Naive thymus-derived CD4-positive, alpha-beta T cell (primary cell): ENCODE results near the gene SCD5. TPM values are rescaled to one million over a fixed set of nuclear protein-coding genes. Genes with fewer than 3 reads are reported as not detected.
A peak's percentile ranks its signal among the peaks of the same experiment; 100 is the strongest.
"Not testable (repeated sequence)": the region's sequence is repeated elsewhere in the genome, so short reads cannot be mapped to it uniquely, and the experiment has no call there.

Experiments
- ATAC-seq: fragments of 150-1000 bp; cut with Tn5 transposase; 2 replicates; pipeline ENCODE4 v1.10.0; 2021; ENCODE audit warnings: mild to moderate bottlenecking, moderate library complexity
- CTCF ChIA-PET: fragments of 350-600 bp; sonication (Branson Sonifier 250); formaldehyde crosslinking; loops from one replicate; lab custom pipeline; 2021; ENCODE audit warnings: antibody characterized with exemption; lab: Charles Lee
- POLR2A ChIA-PET: fragments of 350-600 bp; sonication (Branson Sonifier 250); formaldehyde crosslinking; loops from one replicate; lab custom pipeline; 2021; ENCODE audit warnings: antibody characterized with exemption, inconsistent platforms; lab: Charles Lee
- DNase-seq, 9 donors: peaks; one replicate each; pipeline versions ENCODE4 v3.0.0 to v3.0.0-alpha.2; 2020 to 2022; ENCODE audit warnings: mixed read lengths in 1 of 9
- H3K27ac ChIP-seq: one replicate; pipeline ENCODE4 v1.7.0; 2013; ENCODE audit warnings: mild to moderate bottlenecking, low read depth, low read length, moderate library complexity
- H3K27me3 ChIP-seq, 2 donors: one replicate each; pipeline ENCODE4 v1.7.0; 2013; ENCODE audit warnings: low read length in 2 of 2, mild to moderate bottlenecking in 2 of 2, moderate library complexity in 2 of 2; ENCODE audit not compliant: control insufficient read depth in 2 of 2, insufficient read depth in 2 of 2
- H3K36me3 ChIP-seq, 3 experiments: 1 replicate in 2 of 3; 2 replicates in 1 of 3; pipeline ENCODE4 v1.7.0; 2013; ENCODE audit warnings: low read length in 3 of 3, mild to moderate bottlenecking in 3 of 3, moderate library complexity in 1 of 3; ENCODE audit not compliant: insufficient read depth in 3 of 3, control insufficient read depth in 2 of 3
- H3K4me1 ChIP-seq, 2 donors: one replicate each; pipeline ENCODE4 v1.7.0; 2013; ENCODE audit warnings: low read length in 2 of 2, mild to moderate bottlenecking in 2 of 2, moderate library complexity in 1 of 2; ENCODE audit not compliant: control insufficient read depth in 2 of 2, insufficient read depth in 2 of 2
- H3K4me3 ChIP-seq: 2 replicates; pipeline ENCODE4 v1.7.0; 2013; ENCODE audit warnings: mild to moderate bottlenecking, low read length
- H3K9me3 ChIP-seq, 3 experiments: 1 replicate in 2 of 3; 2 replicates in 1 of 3; pipeline ENCODE4 v1.7.0; 2013; ENCODE audit warnings: low read length in 3 of 3; ENCODE audit not compliant: control insufficient read depth in 2 of 3
- H3K27ac Mint-ChIP-seq, 9 donors: one replicate each; pipeline ENCODE4 v1.8.0; 2020 to 2022; ENCODE audit warnings: mixed read lengths in 9 of 9, mild to moderate bottlenecking in 8 of 9, moderate library complexity in 5 of 9, inconsistent platforms in 2 of 9
- H3K27me3 Mint-ChIP-seq, 5 donors: one replicate each; pipeline ENCODE4 v1.8.0; 2021 to 2022; ENCODE audit warnings: mixed read lengths in 5 of 5, mild to moderate bottlenecking in 1 of 5
- H3K36me3 Mint-ChIP-seq, 5 donors: one replicate each; pipeline ENCODE4 v1.8.0; 2020 to 2022; ENCODE audit warnings: mixed read lengths in 5 of 5, mild to moderate bottlenecking in 3 of 5, inconsistent platforms in 1 of 5
- H3K4me1 Mint-ChIP-seq, 7 donors: one replicate each; pipeline ENCODE4 v1.8.0; 2020 to 2022; ENCODE audit warnings: mixed read lengths in 7 of 7, mild to moderate bottlenecking in 3 of 7, inconsistent platforms in 1 of 7
- H3K4me3 Mint-ChIP-seq, 10 donors: one replicate each; pipeline ENCODE4 v1.8.0; 2020 to 2022; ENCODE audit warnings: mild to moderate bottlenecking in 10 of 10, mixed read lengths in 10 of 10, moderate library complexity in 6 of 10, inconsistent platforms in 2 of 10
- H3K9me3 Mint-ChIP-seq, 11 donors: one replicate each; pipeline ENCODE4 v1.8.0; 2020 to 2022; ENCODE audit warnings: mixed read lengths in 11 of 11, mild to moderate bottlenecking in 4 of 11, inconsistent platforms in 1 of 11, moderate library complexity in 1 of 11
- intact Hi-C, 2 donors: fragments of 100-400 bp; cut with micrococcal nuclease; formaldehyde crosslinking; loops; one replicate each; pipeline ENCODE4 v1.15.1; 2023
- polyA plus RNA-seq, 2 donors: library from polyadenylated mRNA; unstranded; fragments of 300-500 nt; fragmentation: Illumina TruSeq; gene quantifications; one replicate each; pipeline ENCODE4 v1.2.3, GENCODE V29; 2021
- total RNA-seq, 6 experiments: library from RNA in 5 of 6; stranded (reverse) in 5 of 6; gene quantifications; 1 replicate in 5 of 6; 2 replicates in 1 of 6; pipeline ENCODE4 v1.2.3 and lab custom pipeline; 2021 to 2026

The SCD5 gene
- 1 to 10 TPM in 1 of 5 experiments, under 1 TPM in 2, not detected in 2; 0.13 to 1.5 (median 0.44) TPM for total RNA-seq
- not detected for polyA plus RNA-seq
- total RNA-seq (lab: John Stamatoyannopoulos, UW): not detected

GRCh38 chr4:82798168-82799005 lies at the start of gene SCD5:
SCD5 (minus strand) TSS chr4:82798796; CDS start chr4:82798537, 259 bp downstream.
- Histone ChIP-seq H3K4me1 (peaks cover 0 to 11% of the 10 kb centered on the region in 2 donors), H3K9me3 (no peaks in the 10 kb centered on the region), H3K27ac (no peak within 1 kb of the TSS), H3K4me3 (peak within 1 kb of the TSS; percentile 50), H3K36me3 (no peaks in the 10 kb centered on the region), H3K27me3 (peaks cover 0 to 7% of the 10 kb centered on the region in 2 donors)
- peak within 1 kb of the TSS in 1 of 9 donors; percentile 23 for H3K27ac Mint-ChIP-seq
- ATAC-seq (peak; percentile 90), DNase-seq (peak in 4 of 9 donors; percentile 4 to 52 (median 20))
- intact Hi-C loops: no loop called here
- H3K4me1 Mint-ChIP-seq: peaks cover 13 to 25% (median 20%) of the 10 kb centered on the region in 7 donors
- H3K27me3 Mint-ChIP-seq: peaks cover 38 to 78% (median 53%) of the 10 kb centered on the region in 5 donors
- CTCF ChIA-PET: no interaction called here
- POLR2A ChIA-PET: no interaction called here
- no peaks in the 10 kb centered on the region for H3K36me3 Mint-ChIP-seq
- peaks cover 0 to 6% (median 0%) of the 10 kb centered on the region in 11 donors for H3K9me3 Mint-ChIP-seq
- peak within 1 kb of the TSS; percentile 72 to 92 (median 84) for H3K4me3 Mint-ChIP-seq

GRCh38 chr4:82842593-82842992 lies 44.0 kb upstream of the SCD5 start:
- H3K36me3 Mint-ChIP-seq: peaks cover 0 to 50% (median 43%) of the 10 kb centered on the region in 5 donors

GRCh38 chr4:82839624-82840023 lies 41.0 kb upstream of the SCD5 start:
- Histone ChIP-seq H3K36me3 (peaks cover 0 to 50% (median 19%) of the 10 kb centered on the region in 3 experiments), H3K4me1 (no peaks in the 10 kb centered on the region), H3K27me3 (no peaks in the 10 kb centered on the region), H3K9me3 (no peaks in the 10 kb centered on the region), H3K4me3 (no peak overlapping the region), H3K27ac (no peak overlapping the region)
- Mint-ChIP-seq H3K4me3 (no peak overlapping the region), H3K4me1 (peaks cover 0 to 4% (median 0%) of the 10 kb centered on the region in 7 donors), H3K27me3 (no peaks in the 10 kb centered on the region), H3K9me3 (no peaks in the 10 kb centered on the region), H3K36me3 (peaks cover 0 to 44% (median 33%) of the 10 kb centered on the region in 5 donors), H3K27ac (no peak overlapping the region)
- DNase-seq (no peak), ATAC-seq (no peak)
- intact Hi-C loops: loop anchor here in 1 of 2 donors (10.0 kb wide), 1 partner anchor 375 kb away; no protein-coding TSS in a partner anchor
- ChIA-PET CTCF (no interaction called here), POLR2A (no interaction called here)

More at GRCh38 chr4:82842593-82842992, 44.0 kb upstream of the SCD5 start:
- Histone ChIP-seq H3K27ac (no peak overlapping the region), H3K4me3 (no peak overlapping the region), H3K27me3 (no peaks in the 10 kb centered on the region), H3K36me3 (peaks cover 0 to 62% (median 29%) of the 10 kb centered on the region in 3 experiments), H3K4me1 (no peaks in the 10 kb centered on the region), H3K9me3 (no peaks in the 10 kb centered on the region)
- ChIA-PET POLR2A (no interaction called here), CTCF (interaction anchor here (1.1 kb wide), 2 partner anchors 55 to 418 kb away, joined by 3 to 7 read pairs; no protein-coding TSS in a partner anchor)
- Mint-ChIP-seq H3K9me3 (no peaks in the 10 kb centered on the region), H3K27me3 (no peaks in the 10 kb centered on the region), H3K4me3 (no peak overlapping the region), H3K27ac (peak overlapping the region in 1 of 9 donors; percentile 59), H3K4me1 (peaks cover 0 to 6% (median 0%) of the 10 kb centered on the region in 7 donors)
- peak in 1 of 9 donors; percentile 10 for DNase-seq
- ATAC-seq: no peak
- intact Hi-C loops: loop anchor here in 1 of 2 donors (10.0 kb wide), 1 partner anchor 378 kb away; no protein-coding TSS in a partner anchor

GRCh38 chr4:82833696-82834313 lies 35.2 kb upstream of the SCD5 start:
- ATAC-seq: no peak
- CTCF ChIA-PET: no interaction called here
- POLR2A ChIA-PET: no interaction called here

GRCh38 chr4:82833060-82833459 lies 34.5 kb upstream of the SCD5 start:
- intact Hi-C loops, H3K27me3 Mint-ChIP-seq, CTCF ChIA-PET, H3K27me3 ChIP-seq, POLR2A ChIA-PET, H3K9me3 ChIP-seq, H3K4me1 Mint-ChIP-seq, H3K4me3 ChIP-seq, H3K4me3 Mint-ChIP-seq, H3K27ac ChIP-seq, H3K4me1 ChIP-seq, H3K9me3 Mint-ChIP-seq, H3K27ac Mint-ChIP-seq, ATAC-seq, DNase-seq: not testable (repeated sequence)
- peaks cover 0 to 52% (median 36%) of the 10 kb centered on the region in 5 donors for H3K36me3 Mint-ChIP-seq
- peaks cover 0 to 25% (median 5%) of the 10 kb centered on the region in 3 experiments for H3K36me3 ChIP-seq

More at GRCh38 chr4:82833696-82834313, 35.2 kb upstream of the SCD5 start:
- DNase-seq: no peak
- H3K4me1 Mint-ChIP-seq: peaks cover 0 to 6% (median 0%) of the 10 kb centered on the region in 7 donors
- Histone ChIP-seq H3K27me3 (no peaks in the 10 kb centered on the region), H3K9me3 (no peaks in the 10 kb centered on the region), H3K4me1 (no peaks in the 10 kb centered on the region), H3K36me3 (peaks cover 0 to 18% (median 0%) of the 10 kb centered on the region in 3 experiments), H3K27ac (no peak overlapping the region), H3K4me3 (no peak overlapping the region)
- no peaks in the 10 kb centered on the region for H3K27me3 Mint-ChIP-seq
- H3K4me3 Mint-ChIP-seq: no peak overlapping the region
- H3K36me3 Mint-ChIP-seq: peaks cover 0 to 50% (median 32%) of the 10 kb centered on the region in 5 donors
- intact Hi-C loops: no loop called here
- no peak overlapping the region for H3K27ac Mint-ChIP-seq
- peaks cover 0 to 5% (median 0%) of the 10 kb centered on the region in 11 donors for H3K9me3 Mint-ChIP-seq

GRCh38 chr4:82825425-82825824 lies 26.8 kb upstream of the SCD5 start:
- Mint-ChIP-seq H3K27ac (peak overlapping the region in 2 of 9 donors; percentile 5 to 62), H3K36me3 (peaks cover 19 to 43% (median 40%) of the 10 kb centered on the region in 5 donors), H3K27me3 (no peaks in the 10 kb centered on the region), H3K4me1 (peaks cover 0 to 5% (median 0%) of the 10 kb centered on the region in 7 donors), H3K9me3 (no peaks in the 10 kb centered on the region), H3K4me3 (no peak overlapping the region)
- intact Hi-C loops: no loop called here
- H3K27me3 ChIP-seq: no peaks in the 10 kb centered on the region
- no peak for DNase-seq
- no peak for ATAC-seq
- ChIA-PET CTCF (interaction anchor here (0.5 kb wide), 1 partner anchor 396 kb away, joined by 3 read pairs; no protein-coding TSS in a partner anchor), POLR2A (no interaction called here)
- no peak overlapping the region for H3K27ac ChIP-seq
- H3K4me1 ChIP-seq: no peaks in the 10 kb centered on the region
- no peak overlapping the region for H3K4me3 ChIP-seq
- no peaks in the 10 kb centered on the region for H3K9me3 ChIP-seq
- H3K36me3 ChIP-seq: peaks cover 14 to 76% (median 29%) of the 10 kb centered on the region in 3 experiments
